Naive thymus-derived CD4-positive, alpha-beta T cell (primary cell): ENCODE data around the gene HDAC8. TPM values are rescaled to one million over a fixed set of nuclear protein-coding genes. Genes with fewer than 3 reads are reported as not detected.
"Not testable (repeated sequence)": the region's sequence is repeated elsewhere in the genome, so short reads cannot be mapped to it uniquely, and the experiment has no call there.

ENCODE experiments used
- ATAC-seq: fragments of 150-1000 bp; cut with Tn5 transposase; 2 replicates; pipeline ENCODE4 v1.10.0; 2021; ENCODE audit warnings: mild to moderate bottlenecking, moderate library complexity
- CTCF ChIA-PET: fragments of 350-600 bp; sonication (Branson Sonifier 250); formaldehyde crosslinking; loops from one replicate; lab custom pipeline; 2021; ENCODE audit warnings: antibody characterized with exemption; lab: Charles Lee
- POLR2A ChIA-PET: fragments of 350-600 bp; sonication (Branson Sonifier 250); formaldehyde crosslinking; loops from one replicate; lab custom pipeline; 2021; ENCODE audit warnings: antibody characterized with exemption, inconsistent platforms; lab: Charles Lee
- DNase-seq, 9 donors: peaks; one replicate each; pipeline versions ENCODE4 v3.0.0 to v3.0.0-alpha.2; 2020 to 2022; ENCODE audit warnings: mixed read lengths in 1 of 9
- H3K27ac ChIP-seq: one replicate; pipeline ENCODE4 v1.7.0; 2013; ENCODE audit warnings: mild to moderate bottlenecking, low read depth, low read length, moderate library complexity
- H3K27me3 ChIP-seq, 2 donors: one replicate each; pipeline ENCODE4 v1.7.0; 2013; ENCODE audit warnings: low read length in 2 of 2, mild to moderate bottlenecking in 2 of 2, moderate library complexity in 2 of 2; ENCODE audit not compliant: control insufficient read depth in 2 of 2, insufficient read depth in 2 of 2
- H3K36me3 ChIP-seq, 3 experiments: 1 replicate in 2 of 3; 2 replicates in 1 of 3; pipeline ENCODE4 v1.7.0; 2013; ENCODE audit warnings: low read length in 3 of 3, mild to moderate bottlenecking in 3 of 3, moderate library complexity in 1 of 3; ENCODE audit not compliant: insufficient read depth in 3 of 3, control insufficient read depth in 2 of 3
- H3K4me1 ChIP-seq, 2 donors: one replicate each; pipeline ENCODE4 v1.7.0; 2013; ENCODE audit warnings: low read length in 2 of 2, mild to moderate bottlenecking in 2 of 2, moderate library complexity in 1 of 2; ENCODE audit not compliant: control insufficient read depth in 2 of 2, insufficient read depth in 2 of 2
- H3K4me3 ChIP-seq: 2 replicates; pipeline ENCODE4 v1.7.0; 2013; ENCODE audit warnings: mild to moderate bottlenecking, low read length
- H3K9me3 ChIP-seq, 3 experiments: 1 replicate in 2 of 3; 2 replicates in 1 of 3; pipeline ENCODE4 v1.7.0; 2013; ENCODE audit warnings: low read length in 3 of 3; ENCODE audit not compliant: control insufficient read depth in 2 of 3
- H3K27ac Mint-ChIP-seq, 9 donors: one replicate each; pipeline ENCODE4 v1.8.0; 2020 to 2022; ENCODE audit warnings: mixed read lengths in 9 of 9, mild to moderate bottlenecking in 8 of 9, moderate library complexity in 5 of 9, inconsistent platforms in 2 of 9
- H3K27me3 Mint-ChIP-seq, 5 donors: one replicate each; pipeline ENCODE4 v1.8.0; 2021 to 2022; ENCODE audit warnings: mixed read lengths in 5 of 5, mild to moderate bottlenecking in 1 of 5
- H3K36me3 Mint-ChIP-seq, 5 donors: one replicate each; pipeline ENCODE4 v1.8.0; 2020 to 2022; ENCODE audit warnings: mixed read lengths in 5 of 5, mild to moderate bottlenecking in 3 of 5, inconsistent platforms in 1 of 5
- H3K4me1 Mint-ChIP-seq, 7 donors: one replicate each; pipeline ENCODE4 v1.8.0; 2020 to 2022; ENCODE audit warnings: mixed read lengths in 7 of 7, mild to moderate bottlenecking in 3 of 7, inconsistent platforms in 1 of 7
- H3K4me3 Mint-ChIP-seq, 10 donors: one replicate each; pipeline ENCODE4 v1.8.0; 2020 to 2022; ENCODE audit warnings: mild to moderate bottlenecking in 10 of 10, mixed read lengths in 10 of 10, moderate library complexity in 6 of 10, inconsistent platforms in 2 of 10
- H3K9me3 Mint-ChIP-seq, 11 donors: one replicate each; pipeline ENCODE4 v1.8.0; 2020 to 2022; ENCODE audit warnings: mixed read lengths in 11 of 11, mild to moderate bottlenecking in 4 of 11, inconsistent platforms in 1 of 11, moderate library complexity in 1 of 11
- intact Hi-C, 2 donors: fragments of 100-400 bp; cut with micrococcal nuclease; formaldehyde crosslinking; loops; one replicate each; pipeline ENCODE4 v1.15.1; 2023
- polyA plus RNA-seq, 2 donors: library from polyadenylated mRNA; unstranded; fragments of 300-500 nt; fragmentation: Illumina TruSeq; gene quantifications; one replicate each; pipeline ENCODE4 v1.2.3, GENCODE V29; 2021
- total RNA-seq, 6 experiments: library from RNA in 5 of 6; stranded (reverse) in 5 of 6; gene quantifications; 1 replicate in 5 of 6; 2 replicates in 1 of 6; pipeline ENCODE4 v1.2.3 and lab custom pipeline; 2021 to 2026

Gene HDAC8
- total and polyA plus RNA-seq, 7 experiments from 2014 or later = 11.9 to 30.6 (median 14.8) TPM

- Mint-ChIP-seq H3K27me3 (no peaks in the 10 kb centered on the region), H3K27ac (no peak overlapping the region), H3K4me1 (peaks cover 0 to 11% (median 0%) of the 10 kb centered on the region in 7 donors), H3K36me3 (peaks cover 10 to 53% (median 36%) of the 10 kb centered on the region in 5 donors), H3K4me3 (no peak overlapping the region), H3K9me3 (peaks cover 0 to 14% (median 2%) of the 10 kb centered on the region in 11 donors)
- Histone ChIP-seq H3K4me3 (no peak overlapping the region), H3K36me3 (no peaks in the 10 kb centered on the region), H3K27ac (no peak overlapping the region), H3K4me1 (no peaks in the 10 kb centered on the region), H3K27me3 (no peaks in the 10 kb centered on the region), H3K9me3 (no peaks in the 10 kb centered on the region)
- intact Hi-C loops = no loop called here
- CTCF ChIA-PET = no interaction called here
- POLR2A ChIA-PET = no interaction called here
- no peak for DNase-seq
- no peak for ATAC-seq
These were observed 162.7 kb downstream of the HDAC8 start for GRCh38 chrX:72409993-72410392.

GRCh38 chrX:72408885-72409284 is 163.8 kb downstream of the HDAC8 start:
- H3K4me3 ChIP-seq = no peak overlapping the region
- intact Hi-C loops = no loop called here
- Mint-ChIP-seq H3K9me3 (peaks cover 0 to 15% (median 2%) of the 10 kb centered on the region in 11 donors), H3K4me1 (peaks cover 0 to 11% (median 0%) of the 10 kb centered on the region in 7 donors), H3K27me3 (no peaks in the 10 kb centered on the region), H3K4me3 (no peak overlapping the region), H3K36me3 (peaks cover 6 to 48% (median 30%) of the 10 kb centered on the region in 5 donors), H3K27ac (no peak overlapping the region)
- H3K36me3 ChIP-seq = no peaks in the 10 kb centered on the region
- ATAC-seq = no peak
- H3K9me3 ChIP-seq = no peaks in the 10 kb centered on the region
- POLR2A ChIA-PET = no interaction called here
- H3K27ac ChIP-seq = no peak overlapping the region
- no peaks in the 10 kb centered on the region for H3K4me1 ChIP-seq
- no peaks in the 10 kb centered on the region for H3K27me3 ChIP-seq
- CTCF ChIA-PET = interaction anchor here (0.6 kb wide), 1 partner anchor 1936 kb away, joined by 3 read pairs; no protein-coding TSS in a partner anchor
- DNase-seq = no peak

GRCh38 chrX:72405136-72405535 is 167.5 kb downstream of the HDAC8 start:
- H3K4me3 ChIP-seq, ATAC-seq, H3K36me3 ChIP-seq, DNase-seq, H3K4me3 Mint-ChIP-seq, H3K27ac ChIP-seq, intact Hi-C loops, H3K9me3 Mint-ChIP-seq, H3K27ac Mint-ChIP-seq, H3K4me1 ChIP-seq, H3K27me3 ChIP-seq, CTCF ChIA-PET, POLR2A ChIA-PET, H3K27me3 Mint-ChIP-seq, H3K9me3 ChIP-seq: not testable (repeated sequence)
- peaks cover 6 to 41% (median 22%) of the 10 kb centered on the region in 5 donors for H3K36me3 Mint-ChIP-seq
- H3K4me1 Mint-ChIP-seq = peaks cover 0 to 10% (median 0%) of the 10 kb centered on the region in 7 donors

DNA sequence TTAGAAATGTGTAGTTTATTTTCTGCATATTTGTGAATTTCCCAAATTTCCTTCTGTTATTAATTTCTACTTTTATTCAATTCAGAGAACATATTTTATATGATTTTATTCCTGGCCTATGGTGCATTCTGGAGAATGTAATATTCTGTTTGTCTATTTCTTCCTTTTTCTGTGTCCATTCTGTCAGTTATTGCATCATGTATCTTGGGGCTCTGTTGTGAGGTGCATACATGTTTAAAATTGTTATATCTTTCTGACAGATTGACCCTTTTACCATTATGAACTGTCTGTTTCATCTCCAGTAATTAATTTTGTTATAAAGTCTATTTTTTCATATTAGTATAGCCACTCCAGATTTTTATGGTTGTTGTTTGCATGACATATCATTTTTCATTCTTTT is 170.0 kb downstream of the HDAC8 start:
- DNase-seq (no peak), ATAC-seq (no peak)
- ChIA-PET POLR2A (no interaction called here), CTCF (no interaction called here)
- Histone ChIP-seq H3K9me3 (no peaks in the 10 kb centered on the region), H3K4me1 (no peaks in the 10 kb centered on the region), H3K36me3 (no peaks in the 10 kb centered on the region), H3K27me3 (no peaks in the 10 kb centered on the region), H3K27ac (no peak overlapping the region), H3K4me3 (no peak overlapping the region)
- H3K4me1 Mint-ChIP-seq = no peaks in the 10 kb centered on the region
- H3K4me3 Mint-ChIP-seq = no peak overlapping the region
- no peaks in the 10 kb centered on the region for H3K27me3 Mint-ChIP-seq
- peaks cover 0 to 7% (median 0%) of the 10 kb centered on the region in 11 donors for H3K9me3 Mint-ChIP-seq
- intact Hi-C loops = no loop called here
- no peak overlapping the region for H3K27ac Mint-ChIP-seq
- peaks cover 0 to 21% (median 20%) of the 10 kb centered on the region in 5 donors for H3K36me3 Mint-ChIP-seq

DNA sequence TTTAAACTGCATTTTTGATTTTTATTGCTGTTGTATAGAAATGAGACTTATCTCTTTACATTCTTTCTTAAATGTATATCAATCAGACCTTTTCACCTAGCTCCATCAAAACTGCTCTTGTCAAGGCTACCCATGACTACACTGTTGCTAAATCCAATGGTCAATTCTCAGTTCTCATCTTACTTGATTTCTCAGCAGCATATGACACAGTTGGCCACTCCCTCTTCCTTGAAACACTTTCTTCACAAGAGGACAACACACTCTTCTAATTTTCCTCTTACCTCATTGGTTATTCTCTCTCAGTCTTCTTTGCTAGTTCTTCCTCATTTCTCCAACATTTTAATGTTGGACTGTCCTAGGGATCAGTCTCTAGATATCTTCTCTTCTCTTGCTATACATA is 172.8 kb downstream of the HDAC8 start:
- H3K4me1 ChIP-seq = no peaks in the 10 kb centered on the region
- H3K36me3 ChIP-seq = no peaks in the 10 kb centered on the region
- no peak for ATAC-seq
- H3K4me3 ChIP-seq = no peak overlapping the region
- Mint-ChIP-seq H3K36me3 (peaks cover 0 to 17% (median 9%) of the 10 kb centered on the region in 5 donors), H3K4me1 (peaks cover 0 to 1% (median 0%) of the 10 kb centered on the region in 7 donors), H3K27ac (no peak overlapping the region), H3K9me3 (peaks cover 0 to 1% (median 0%) of the 10 kb centered on the region in 11 donors), H3K27me3 (no peaks in the 10 kb centered on the region), H3K4me3 (no peak overlapping the region)
- intact Hi-C loops = no loop called here
- ChIA-PET CTCF (no interaction called here), POLR2A (no interaction called here)
- H3K9me3 ChIP-seq = no peaks in the 10 kb centered on the region
- H3K27me3 ChIP-seq = no peaks in the 10 kb centered on the region
- H3K27ac ChIP-seq = no peak overlapping the region
- DNase-seq = no peak

DNA sequence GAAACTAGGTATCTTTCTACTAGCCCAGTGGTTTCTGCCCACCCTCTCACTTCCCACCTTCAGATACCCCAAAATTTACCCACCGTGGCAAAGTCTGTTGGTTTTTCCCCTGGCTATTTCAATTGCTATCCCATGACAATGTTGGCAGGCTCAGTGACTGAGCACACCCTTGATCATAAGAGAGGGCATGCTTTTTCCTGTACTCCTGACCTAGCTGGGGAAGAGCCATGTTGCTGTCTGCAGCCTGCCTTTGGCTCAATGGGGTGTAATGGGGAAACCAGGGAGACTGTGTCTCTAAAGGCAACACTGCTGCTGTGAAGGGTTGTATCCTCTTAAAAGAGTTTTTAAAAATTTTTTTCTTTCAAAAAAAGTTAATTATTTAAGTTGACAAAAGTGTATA is 176.5 kb downstream of the HDAC8 start:
- CTCF ChIA-PET = no interaction called here
- no peaks in the 10 kb centered on the region for H3K4me1 ChIP-seq
- peaks cover 0 to 1% (median 0%) of the 10 kb centered on the region in 11 donors for H3K9me3 Mint-ChIP-seq
- peaks cover 0 to 1% (median 0%) of the 10 kb centered on the region in 7 donors for H3K4me1 Mint-ChIP-seq
- no peaks in the 10 kb centered on the region for H3K9me3 ChIP-seq
- ATAC-seq (no peak), DNase-seq (no peak)
- H3K36me3 Mint-ChIP-seq = peaks cover 0 to 12% (median 0%) of the 10 kb centered on the region in 5 donors
- H3K27ac Mint-ChIP-seq = no peak overlapping the region
- no peak overlapping the region for H3K4me3 ChIP-seq
- POLR2A ChIA-PET = no interaction called here
- H3K36me3 ChIP-seq = no peaks in the 10 kb centered on the region
- no peak overlapping the region for H3K4me3 Mint-ChIP-seq
- H3K27me3 ChIP-seq = no peaks in the 10 kb centered on the region
- no peak overlapping the region for H3K27ac ChIP-seq
- H3K27me3 Mint-ChIP-seq = no peaks in the 10 kb centered on the region
- intact Hi-C loops = no loop called here

- no peaks in the 10 kb centered on the region for H3K27me3 ChIP-seq
- H3K4me3 Mint-ChIP-seq = no peak overlapping the region
These were observed 177.4 kb downstream of the HDAC8 start for GRCh38 chrX:72395237-72395636.

More at GRCh38 chrX:72395237-72395636, 177.4 kb downstream of the HDAC8 start:
- intact Hi-C loops = no loop called here
- peaks cover 0 to 1% (median 0%) of the 10 kb centered on the region in 7 donors for H3K4me1 Mint-ChIP-seq
- CTCF ChIA-PET = no interaction called here
- peaks cover 0 to 1% (median 0%) of the 10 kb centered on the region in 11 donors for H3K9me3 Mint-ChIP-seq
- ATAC-seq (no peak), DNase-seq (no peak)
- H3K36me3 Mint-ChIP-seq = peaks cover 0 to 8% (median 0%) of the 10 kb centered on the region in 5 donors
- no peaks in the 10 kb centered on the region for H3K27me3 Mint-ChIP-seq
- no peaks in the 10 kb centered on the region for H3K9me3 ChIP-seq
- POLR2A ChIA-PET = no interaction called here
- H3K4me3 ChIP-seq = no peak overlapping the region
- no peaks in the 10 kb centered on the region for H3K4me1 ChIP-seq
- no peak overlapping the region for H3K27ac Mint-ChIP-seq
- H3K36me3 ChIP-seq = no peaks in the 10 kb centered on the region
- no peak overlapping the region for H3K27ac ChIP-seq
